Globus pallidus (tissue), 1 donor: ENCODE measurements around the gene CAPN12.

Experiments used
- DNase-seq: peaks from one replicate; pipeline ENCODE4 v3.0.0-alpha.2; 2015; ENCODE audit warnings: low spot score

Gene CAPN12

GRCh38 chr19:38695832-38696728 is 48.2 kb downstream of the CAPN12 start:
- DNase-seq = no peak

GRCh38 chr19:38695317-38695683 is 49.0 kb downstream of the CAPN12 start:
- DNase-seq = no peak

- no peak for DNase-seq
Measured at GRCh38 chr19:38693380-38694223, 50.7 kb downstream of the CAPN12 start.

GRCh38 chr19:38692458-38693379 is 51.6 kb downstream of the CAPN12 start:
- DNase-seq = no peak

- no peak for DNase-seq
Measured at GRCh38 chr19:38691938-38692457, 52.3 kb downstream of the CAPN12 start.

GRCh38 chr19:38690832-38691231 is 53.4 kb downstream of the CAPN12 start:
- no peak for DNase-seq

GRCh38 chr19:38690146-38690545 is 54.1 kb downstream of the CAPN12 start:
- no peak for DNase-seq

- no peak for DNase-seq
Measured at GRCh38 chr19:38687837-38688378, 56.4 kb downstream of the CAPN12 start.

GRCh38 chr19:38686530-38686888 is 57.8 kb downstream of the CAPN12 start:
- DNase-seq = no peak

GRCh38 chr19:38685666-38686529 is 58.4 kb downstream of the CAPN12 start:
- no peak for DNase-seq

GRCh38 chr19:38684862-38685665 is 59.2 kb downstream of the CAPN12 start:
- DNase-seq = no peak

- no peak for DNase-seq
Measured at GRCh38 chr19:38684078-38684861, 60.0 kb downstream of the CAPN12 start.

GRCh38 chr19:38683393-38684077 is 60.7 kb downstream of the CAPN12 start:
- DNase-seq = no peak

- no peak for DNase-seq
Measured at GRCh38 chr19:38682872-38683392, 61.3 kb downstream of the CAPN12 start.

GRCh38 chr19:38682195-38682867 is 61.9 kb downstream of the CAPN12 start:
- DNase-seq = no peak
